GM18526 (cell line): ENCODE data around the gene LDLRAD4.

Experiments used
- POLR2A ChIP-seq: IDR thresholded peaks from 3 replicates; pipeline ENCODE4 v1.6.1; 2011; ENCODE audit not compliant: insufficient read length; ENCODE audit errors: extremely low read depth

LDLRAD4 gene

GRCh38 chr18:13219593-13220159 is 1.1 kb downstream of the LDLRAD4 start:
- no peak for TF ChIP-seq POLR2A

DNA sequence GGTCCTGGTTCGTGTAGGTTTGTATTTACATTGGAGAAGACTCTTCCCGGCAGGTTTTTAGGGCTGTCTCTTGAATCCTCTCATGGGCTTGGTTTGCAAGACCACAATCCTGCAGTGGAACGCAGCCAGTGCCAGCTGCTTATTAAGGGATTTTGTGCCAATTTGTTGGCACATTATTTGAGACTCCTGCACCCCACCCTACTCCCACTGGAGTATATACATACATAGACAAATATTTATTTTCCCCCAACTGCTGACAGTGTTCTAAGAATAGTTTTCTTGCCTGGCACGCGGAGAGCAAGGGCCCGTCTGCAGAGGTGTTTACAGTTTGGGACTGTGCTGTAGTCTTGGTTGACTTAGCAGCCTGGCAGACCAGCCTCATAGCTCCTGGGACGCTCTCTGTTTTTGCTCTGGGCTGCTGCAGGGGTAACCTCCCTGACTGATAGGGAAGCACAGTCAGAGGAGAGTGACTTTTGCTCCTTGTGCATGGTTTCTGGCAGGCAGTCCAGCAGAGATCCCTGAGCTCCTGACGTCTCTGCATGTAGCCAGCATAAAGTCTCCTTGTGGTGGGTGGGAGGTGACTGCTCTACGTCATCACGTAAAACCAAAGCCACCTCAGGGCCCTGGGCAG is 1.9 kb downstream of the LDLRAD4 start:
- TF ChIP-seq POLR2A: no peak

GRCh38 chr18:13221869-13222855 is 3.6 kb downstream of the LDLRAD4 start:
- no peak for TF ChIP-seq POLR2A

- TF ChIP-seq POLR2A: no peak
These were observed 4.3 kb downstream of the LDLRAD4 start for GRCh38 chr18:13222856-13223281.

DNA sequence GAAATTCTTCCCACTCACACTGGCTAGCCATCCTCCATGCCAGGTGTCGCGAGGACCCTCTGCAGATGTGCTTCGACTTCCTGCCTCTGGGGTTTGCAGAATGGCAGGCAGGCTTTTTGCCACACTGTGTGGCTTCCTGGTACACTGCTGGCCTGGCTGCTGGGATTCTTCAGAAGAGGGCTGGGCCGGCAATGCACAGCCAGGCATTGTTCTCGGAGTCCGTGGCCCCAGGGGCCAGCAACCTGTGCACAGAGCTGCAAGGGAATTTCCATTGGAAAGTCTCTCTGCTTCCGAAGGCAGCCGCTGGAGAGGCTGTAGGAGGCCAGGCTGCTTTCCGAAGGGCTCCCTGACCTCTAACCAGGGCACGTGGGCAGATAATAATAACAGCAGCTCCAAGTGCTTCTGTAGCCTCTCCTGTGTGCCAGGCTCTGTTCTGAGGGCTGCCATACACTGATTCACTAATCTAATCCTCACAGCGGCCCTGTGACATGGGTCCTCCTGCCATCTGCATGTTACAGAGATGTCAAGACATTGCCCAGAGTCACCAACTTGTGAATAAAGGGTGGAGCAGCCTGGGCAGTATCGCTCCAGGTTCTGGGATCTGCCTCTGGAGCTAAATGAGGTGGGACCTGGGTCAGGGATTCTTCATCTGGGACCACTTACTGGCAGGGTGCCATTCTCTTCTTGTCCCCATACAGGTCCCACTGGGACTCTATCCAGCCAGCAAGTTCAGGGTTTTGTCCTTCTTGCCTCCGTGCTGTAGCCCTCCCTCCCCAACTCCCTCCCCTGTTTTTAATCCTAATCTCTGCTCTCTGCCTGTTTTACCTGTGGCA is 5.0 kb downstream of the LDLRAD4 start:
- TF ChIP-seq POLR2A: no peak

GRCh38 chr18:13225261-13225660 is 6.7 kb downstream of the LDLRAD4 start:
- TF ChIP-seq POLR2A: no peak

- TF ChIP-seq POLR2A: no peak
These were observed 8.1 kb downstream of the LDLRAD4 start for GRCh38 chr18:13226533-13227144.

- TF ChIP-seq POLR2A: no peak
These were observed 9.3 kb downstream of the LDLRAD4 start for GRCh38 chr18:13227910-13228309.

GRCh38 chr18:13229001-13229671 is 10.6 kb downstream of the LDLRAD4 start:
- no peak for TF ChIP-seq POLR2A

DNA sequence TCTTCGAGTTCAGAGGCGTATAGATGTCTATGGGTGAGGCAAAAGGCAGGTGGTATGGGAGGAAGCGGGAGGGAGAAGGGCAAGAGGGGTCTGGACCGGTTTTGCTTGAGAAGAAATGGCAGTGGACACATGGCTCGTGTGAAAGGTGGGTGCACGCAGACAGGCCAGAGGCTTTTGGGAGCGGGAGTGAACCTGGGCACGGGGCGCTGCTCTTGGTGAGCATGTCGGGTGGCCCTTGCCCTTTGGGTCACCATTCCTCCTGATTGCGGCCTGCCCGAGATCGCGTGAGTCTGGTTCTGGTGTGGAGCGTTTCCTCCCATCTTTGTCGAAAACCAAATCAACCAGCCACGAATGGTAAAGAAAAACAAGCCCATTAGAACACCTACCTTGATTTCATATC is 12.6 kb downstream of the LDLRAD4 start:
- no peak for TF ChIP-seq POLR2A

DNA sequence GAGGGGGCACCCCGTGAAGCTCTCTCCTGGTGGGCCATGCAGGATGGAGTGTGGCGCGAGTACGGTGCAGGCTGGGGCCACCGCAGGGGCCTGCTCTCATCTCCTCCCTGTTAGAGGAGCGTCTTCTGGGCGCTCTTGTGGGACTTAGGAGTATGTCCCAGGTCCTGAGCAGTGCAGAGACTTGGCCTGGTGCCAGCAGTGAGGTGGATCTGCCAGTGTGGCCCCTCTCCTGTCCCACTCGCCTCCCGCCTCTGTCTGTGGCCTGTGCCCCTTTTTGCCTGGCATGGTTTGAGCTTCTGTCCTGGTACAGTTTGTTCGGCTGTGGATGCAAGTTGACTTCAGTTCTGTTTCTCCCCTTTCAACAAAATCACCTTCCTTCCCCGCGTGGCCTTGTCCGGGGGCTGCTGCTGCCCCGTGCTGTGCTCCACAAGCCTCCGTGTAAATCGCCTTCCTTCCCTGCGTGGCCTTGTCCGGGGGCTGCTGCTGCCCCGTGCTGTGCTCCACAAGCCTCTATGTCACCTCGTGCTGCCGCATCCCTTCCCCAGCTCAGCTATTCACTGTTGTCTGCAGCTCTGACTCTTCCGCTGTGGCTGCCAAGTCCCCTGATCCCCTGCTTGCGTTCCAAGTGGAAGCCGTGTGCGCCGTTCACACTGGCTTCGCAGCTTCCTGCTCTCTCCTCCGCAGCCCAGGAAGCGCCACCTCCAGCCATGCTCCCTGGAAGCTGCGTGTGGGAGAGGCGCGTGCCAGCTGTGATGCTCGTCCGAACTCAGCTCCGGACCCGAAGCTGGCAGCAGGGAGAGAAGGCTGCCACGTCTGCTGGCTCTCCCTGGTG is 13.7 kb downstream of the LDLRAD4 start:
- TF ChIP-seq POLR2A: no peak

DNA sequence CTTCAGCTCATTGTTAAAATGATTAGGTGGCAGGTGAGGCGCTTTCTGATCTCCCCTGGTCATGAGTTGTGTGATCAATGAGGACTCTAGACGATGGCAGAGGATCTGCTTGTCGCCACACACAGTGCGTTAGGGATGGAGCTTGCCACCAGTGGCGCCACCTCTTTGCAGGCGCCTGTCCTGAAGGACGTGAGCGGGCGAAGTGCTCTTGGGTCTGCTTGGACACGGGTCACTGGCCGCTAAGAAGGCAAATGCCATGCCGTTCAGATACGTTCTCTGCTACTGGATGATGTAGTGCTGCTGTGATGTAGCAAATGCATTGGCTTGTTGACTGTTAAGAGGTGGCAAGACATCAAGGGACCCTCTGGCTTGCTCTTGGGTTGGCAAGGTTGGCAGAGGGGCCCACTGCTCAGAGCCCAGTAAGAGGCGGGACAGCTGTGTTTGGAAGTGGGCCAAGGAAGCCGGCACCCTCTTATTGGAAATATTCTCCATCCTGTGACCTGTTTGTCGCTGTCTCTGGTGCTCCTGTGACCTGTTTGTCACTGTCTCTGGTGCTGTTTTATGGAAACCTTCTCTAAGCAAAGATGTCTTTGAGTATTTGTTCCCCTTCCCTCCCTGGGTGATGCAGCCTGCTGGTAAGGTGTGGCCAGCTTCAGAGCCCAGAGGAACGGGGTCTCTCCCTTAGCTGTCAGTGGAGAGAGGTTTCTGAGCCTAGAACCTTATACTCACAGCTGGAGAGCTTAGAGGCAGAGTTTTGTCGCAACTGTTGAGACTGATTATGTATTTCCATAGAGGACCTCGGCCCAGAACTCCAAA is 14.6 kb downstream of the LDLRAD4 start:
- TF ChIP-seq POLR2A: no peak
